ENCODE measurements around the gene RAI1. TPM values are rescaled to one million over a fixed set of nuclear protein-coding genes. Genes with fewer than 3 reads are reported as not detected.

RAI1 gene
- total and polyA plus RNA-seq, 2 of the 13 experiments (the other 11 are each of a cell fraction or from before 2014, with no cell fraction given): 3.4 to 5.2 TPM

- TF ChIP-seq HMGXB3 (CRISPR knock-in tag; IDR thresholded peaks at IDR 0.05; ENCODE audit: borderline replicate concordance): no peak
- TF ChIP-seq GLMP (CRISPR knock-in tag; IDR thresholded peaks at IDR 0.05; ENCODE audit: borderline replicate concordance): no peak
- TF ChIP-seq LCORL (IDR thresholded peaks at IDR 0.05): no peak
- TF ChIP-seq LCORL (CRISPR knock-in tag; IDR thresholded peaks at IDR 0.05): no peak
- TF ChIP-seq ZNF256 (CRISPR knock-in tag; conservative IDR thresholded peaks at IDR 0.05): no peak
- no peak for TF ChIP-seq ZNF20 (CRISPR knock-in tag; IDR thresholded peaks at IDR 0.05)
- TF ChIP-seq SNAPC2 (CRISPR knock-in tag; IDR thresholded peaks at IDR 0.05): no peak
- no peak for TF ChIP-seq ZNF468 (CRISPR knock-in tag; IDR thresholded peaks at IDR 0.05)
- no peak for TF ChIP-seq MZF1 (CRISPR knock-in tag; IDR thresholded peaks at IDR 0.05; ENCODE audit: borderline replicate concordance)
- TF ChIP-seq ATF3 (CRISPR knock-in tag; IDR thresholded peaks at IDR 0.05): no peak
- TF ChIP-seq MYNN (CRISPR knock-in tag; IDR thresholded peaks at IDR 0.05; ENCODE audit: low read depth): no peak
Observed at GRCh38 chr17:17853811-17854447, 172.7 kb downstream of the RAI1 start (continued).

Measured in HepG2 (cell line).